ENCODE results near the gene PARD6B. TPM values are rescaled to one million over a fixed set of nuclear protein-coding genes. Genes with fewer than 3 reads are reported as not detected.
"Not testable (repeated sequence)": the region's sequence is repeated elsewhere in the genome, so short reads cannot be mapped to it uniquely, and the experiment has no call there.

PARD6B gene
- total RNA-seq, 1 donor from 2014 or later: 52.2 TPM

DNA sequence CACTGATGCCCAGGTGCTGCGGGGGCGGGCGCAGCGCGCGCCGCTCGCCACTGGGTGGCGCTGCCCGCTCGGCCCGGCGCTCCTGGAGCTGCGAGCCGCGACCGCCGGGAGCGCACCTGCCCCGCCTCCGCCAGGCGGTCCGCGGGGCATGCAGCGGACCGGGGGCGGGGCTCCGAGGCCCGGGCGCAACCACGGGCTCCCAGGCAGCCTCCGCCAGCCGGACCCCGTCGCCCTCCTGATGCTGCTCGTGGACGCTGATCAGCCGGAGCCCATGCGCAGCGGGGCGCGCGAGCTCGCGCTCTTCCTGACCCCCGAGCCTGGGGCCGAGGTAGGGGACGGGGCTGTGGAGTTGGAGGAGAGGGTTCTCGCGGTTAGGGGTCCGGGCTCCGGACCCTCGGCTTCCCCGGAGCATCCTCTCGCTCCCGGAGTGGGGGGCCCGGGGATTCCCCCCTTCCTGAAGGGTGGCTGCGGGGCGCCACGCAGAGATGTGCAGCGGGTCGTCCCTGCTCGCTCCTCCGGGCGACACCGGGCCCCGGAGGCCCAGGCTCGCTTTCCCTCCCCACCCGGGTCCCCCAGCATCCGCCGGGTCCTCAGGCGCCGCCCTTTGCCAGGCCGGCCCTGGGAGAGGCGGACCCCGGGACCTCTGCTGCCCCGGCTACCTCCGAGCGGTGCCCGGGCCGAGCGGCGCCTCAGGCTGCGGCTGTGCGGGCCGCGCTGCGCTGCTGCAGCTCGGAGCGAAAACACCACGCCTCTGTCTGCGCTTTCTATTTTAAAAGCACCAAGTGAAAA is 63.7 kb downstream of the PARD6B start, which contains the start of gene BCAS4:
Gene BCAS4 (plus strand): TSS at position 216 of the 789 bp plus-strand sequence. CDS start 23 bp downstream, at position 239.
- H3K9me3 Mint-ChIP-seq: no peaks in the 10 kb centered on the region
- TF ChIP-seq, protein P1, sequence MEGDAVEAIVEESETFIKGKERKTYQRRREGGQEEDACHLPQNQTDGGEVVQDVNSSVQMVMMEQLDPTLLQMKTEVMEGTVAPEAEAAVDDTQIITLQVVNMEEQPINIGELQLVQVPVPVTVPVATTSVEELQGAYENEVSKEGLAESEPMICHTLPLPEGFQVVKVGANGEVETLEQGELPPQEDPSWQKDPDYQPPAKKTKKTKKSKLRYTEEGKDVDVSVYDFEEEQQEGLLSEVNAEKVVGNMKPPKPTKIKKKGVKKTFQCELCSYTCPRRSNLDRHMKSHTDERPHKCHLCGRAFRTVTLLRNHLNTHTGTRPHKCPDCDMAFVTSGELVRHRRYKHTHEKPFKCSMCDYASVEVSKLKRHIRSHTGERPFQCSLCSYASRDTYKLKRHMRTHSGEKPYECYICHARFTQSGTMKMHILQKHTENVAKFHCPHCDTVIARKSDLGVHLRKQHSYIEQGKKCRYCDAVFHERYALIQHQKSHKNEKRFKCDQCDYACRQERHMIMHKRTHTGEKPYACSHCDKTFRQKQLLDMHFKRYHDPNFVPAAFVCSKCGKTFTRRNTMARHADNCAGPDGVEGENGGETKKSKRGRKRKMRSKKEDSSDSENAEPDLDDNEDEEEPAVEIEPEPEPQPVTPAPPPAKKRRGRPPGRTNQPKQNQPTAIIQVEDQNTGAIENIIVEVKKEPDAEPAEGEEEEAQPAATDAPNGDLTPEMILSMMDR (IDR thresholded peaks at IDR 0.05; ENCODE audit: unreplicated experiment): peak; percentile 81
- peak within 1 kb of the TSS; percentile 92 for H3K27ac Mint-ChIP-seq
- peak; percentile 69 to 87 for DNase-seq (ENCODE audit: low spot score in 2 of 2, unreplicated experiment in 2 of 2)
- peak within 1 kb of the TSS; percentile 79 for H3K4me3 Mint-ChIP-seq
- no peaks in the 10 kb centered on the region for H3K36me3 Mint-ChIP-seq
- H3K4me1 Mint-ChIP-seq: peaks cover 23% of the 10 kb centered on the region
- H3K27me3 Mint-ChIP-seq (ENCODE audit: low read depth): no peaks in the 10 kb centered on the region

DNA sequence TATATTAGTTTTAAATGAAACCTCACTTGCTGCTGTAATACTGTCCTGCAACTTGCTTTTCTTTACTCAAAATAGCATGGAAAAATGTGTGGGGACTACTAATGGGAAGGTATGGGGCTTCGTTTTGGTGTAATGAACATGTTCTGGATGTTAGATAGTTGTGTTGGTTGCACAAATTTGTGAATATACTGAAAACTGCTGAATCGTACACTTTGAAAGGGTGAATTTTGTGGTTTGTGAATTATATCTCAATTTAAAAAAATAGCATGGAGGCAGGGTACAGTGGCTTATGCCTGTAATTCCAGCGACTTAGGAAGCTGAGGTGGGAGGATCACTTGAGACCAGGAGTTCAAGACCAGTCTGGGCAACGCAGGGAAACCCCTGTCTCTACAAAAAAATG is 65.8 kb downstream of the PARD6B start:
- no peak for DNase-seq (ENCODE audit: low spot score in 2 of 2, unreplicated experiment in 2 of 2)
- H3K36me3 Mint-ChIP-seq: no peaks in the 10 kb centered on the region
- peaks cover 12% of the 10 kb centered on the region for H3K4me1 Mint-ChIP-seq
- H3K4me3 Mint-ChIP-seq: no peak overlapping the region
- no peaks in the 10 kb centered on the region for H3K27me3 Mint-ChIP-seq (ENCODE audit: low read depth)
- no peaks in the 10 kb centered on the region for H3K9me3 Mint-ChIP-seq
- no peak overlapping the region for H3K27ac Mint-ChIP-seq
- TF ChIP-seq, protein P1 (IDR thresholded peaks at IDR 0.05; ENCODE audit: unreplicated experiment): no peak

DNA sequence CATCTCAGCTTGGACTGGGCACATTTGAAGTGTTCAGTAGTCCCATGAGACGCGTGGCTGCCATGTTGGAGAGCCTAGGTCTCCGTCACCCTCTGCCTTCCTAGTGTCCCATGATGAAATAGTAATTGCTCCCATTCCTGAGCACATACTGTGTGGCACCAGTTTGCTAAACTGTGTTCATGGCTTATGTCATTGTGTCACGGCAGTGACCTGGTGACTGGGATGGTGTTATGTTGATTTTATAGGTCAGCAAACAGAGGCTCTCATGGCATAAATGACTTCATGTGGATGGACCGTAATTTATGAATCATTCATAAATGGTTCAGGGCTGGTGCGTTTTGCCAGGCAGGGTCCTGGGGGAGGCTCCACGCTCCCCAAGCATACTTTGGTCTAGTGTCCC is 67.3 kb downstream of the PARD6B start:
- Mint-ChIP-seq H3K9me3 (no peaks in the 10 kb centered on the region), H3K27ac (no peak overlapping the region), H3K27me3 (ENCODE audit: low read depth) (no peaks in the 10 kb centered on the region), H3K4me3 (no peak overlapping the region), H3K4me1 (peaks cover 6% of the 10 kb centered on the region), H3K36me3 (no peaks in the 10 kb centered on the region)
- no peak for DNase-seq (ENCODE audit: low spot score in 2 of 2, unreplicated experiment in 2 of 2)
- TF ChIP-seq, protein P1 (IDR thresholded peaks at IDR 0.05; ENCODE audit: unreplicated experiment): no peak

DNA sequence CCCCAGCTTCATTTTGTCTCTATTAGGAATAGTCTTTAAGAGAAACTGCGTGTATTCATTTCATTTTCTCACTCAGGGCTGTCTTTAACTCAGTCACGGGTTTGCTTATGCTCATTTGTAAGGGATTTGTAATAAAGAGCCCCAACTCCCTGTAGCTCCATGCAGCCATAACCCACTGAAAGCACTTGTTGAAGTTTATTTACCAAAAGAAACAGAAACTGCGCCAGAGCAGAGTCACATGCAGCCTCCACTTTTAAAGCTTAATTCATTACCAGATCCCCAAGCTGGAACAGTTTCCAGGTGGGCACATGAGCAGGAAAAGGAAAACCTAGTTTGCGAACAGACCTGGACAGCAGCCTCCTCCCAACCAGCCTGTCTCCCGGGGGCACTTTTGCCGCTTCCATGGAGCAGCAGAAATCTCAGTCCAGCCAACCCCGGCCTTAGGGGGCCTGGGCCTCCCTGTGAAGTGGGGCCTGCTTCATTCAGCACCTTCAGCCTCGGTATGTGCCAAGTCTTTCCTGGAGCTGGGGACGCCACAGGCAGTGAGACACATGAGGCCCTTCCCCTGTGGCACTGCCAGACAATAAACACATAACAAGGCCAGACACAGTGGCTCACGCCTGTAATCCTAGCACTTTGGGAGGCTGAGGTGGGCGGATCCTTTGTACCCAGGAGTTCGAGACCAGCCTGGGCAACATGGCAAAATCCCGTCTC is 68.0 kb downstream of the PARD6B start:
- DNase-seq (ENCODE audit: low spot score in 2 of 2, unreplicated experiment in 2 of 2): no peak
- TF ChIP-seq, protein P1 (IDR thresholded peaks at IDR 0.05; ENCODE audit: unreplicated experiment): no peak
- H3K9me3 Mint-ChIP-seq: no peaks in the 10 kb centered on the region
- H3K4me3 Mint-ChIP-seq: no peak overlapping the region
- H3K27me3 Mint-ChIP-seq (ENCODE audit: low read depth): no peaks in the 10 kb centered on the region
- H3K4me1 Mint-ChIP-seq: peaks cover 6% of the 10 kb centered on the region
- H3K27ac Mint-ChIP-seq: no peak overlapping the region
- no peaks in the 10 kb centered on the region for H3K36me3 Mint-ChIP-seq

DNA sequence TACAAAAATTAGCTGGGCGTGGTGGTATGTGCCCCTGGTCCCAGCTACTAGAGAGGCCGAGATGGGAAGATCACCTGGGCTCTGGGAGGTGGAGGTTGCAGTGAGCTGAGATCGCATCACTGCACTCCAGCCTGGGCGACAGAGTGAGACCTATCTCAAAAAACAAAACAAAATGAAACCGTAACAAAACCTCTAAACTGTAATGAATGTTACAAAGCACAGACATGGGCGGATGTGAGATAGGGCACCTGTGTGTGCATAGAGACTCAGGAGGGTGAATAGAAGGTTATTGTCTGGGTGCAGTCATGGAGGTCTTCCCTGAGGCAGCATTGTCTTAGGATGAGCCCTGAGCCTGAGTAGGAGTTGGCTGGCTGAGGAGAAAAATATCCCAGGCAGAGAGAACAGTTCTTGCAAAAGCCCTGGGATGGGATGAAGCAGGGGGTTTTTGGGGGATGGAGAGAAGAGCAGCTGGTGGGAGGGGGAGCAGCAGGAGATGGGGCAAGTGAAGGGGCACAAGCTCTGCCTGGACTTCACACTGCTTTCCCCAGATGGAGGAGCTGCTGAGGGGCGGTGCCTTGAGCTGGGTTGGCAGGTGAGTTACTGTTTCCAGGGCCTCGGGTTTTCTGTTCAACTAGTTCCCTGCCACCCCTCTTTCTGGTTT is 68.6 kb downstream of the PARD6B start:
- TF ChIP-seq, protein P1 (IDR thresholded peaks at IDR 0.05; ENCODE audit: unreplicated experiment): no peak
- H3K4me1 Mint-ChIP-seq: peaks cover 4% of the 10 kb centered on the region

DNA sequence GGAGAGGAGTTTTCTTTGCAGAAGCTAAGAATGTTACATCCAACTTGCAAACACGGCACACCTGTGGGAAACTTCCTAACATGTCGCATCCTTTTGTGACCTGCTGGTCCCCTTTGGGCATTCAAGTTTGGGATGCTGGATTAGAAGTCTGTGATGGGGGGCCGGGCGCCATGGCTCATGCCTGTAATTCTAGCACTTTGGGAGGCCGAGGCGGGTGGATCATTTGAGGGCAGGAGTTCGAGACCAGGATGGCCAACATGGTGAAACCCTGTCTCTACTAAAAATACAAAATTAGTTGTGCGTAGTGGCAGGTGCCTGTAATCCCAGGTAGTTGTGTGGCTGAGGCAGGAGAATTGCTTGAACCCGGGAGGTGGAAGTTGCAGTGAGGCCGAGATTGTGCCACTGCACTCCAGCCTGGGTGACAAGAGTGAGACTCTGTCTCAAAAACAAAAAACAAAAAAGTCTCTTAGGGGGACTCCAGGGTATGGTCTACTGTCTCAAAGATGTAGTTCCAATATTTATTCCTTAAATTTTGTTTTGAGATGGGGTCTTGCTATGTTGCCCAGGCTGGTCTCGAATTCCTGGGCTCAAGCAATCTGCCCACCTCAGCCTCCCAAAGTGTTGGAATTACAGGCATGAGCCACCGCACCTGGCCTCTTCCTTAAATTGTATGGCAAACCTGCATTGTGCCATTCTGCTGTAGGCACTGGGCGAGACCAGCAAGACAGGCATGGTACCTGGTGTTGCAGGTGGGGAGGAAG is 69.8 kb downstream of the PARD6B start:
- not testable (repeated sequence) for H3K36me3 Mint-ChIP-seq; H3K4me1 Mint-ChIP-seq; H3K9me3 Mint-ChIP-seq; H3K27ac Mint-ChIP-seq; H3K4me3 Mint-ChIP-seq; DNase-seq (ENCODE audit: low spot score in 2 of 2, unreplicated experiment in 2 of 2); H3K27me3 Mint-ChIP-seq (ENCODE audit: low read depth)

More for the DNA sequence above, 68.6 kb downstream of the PARD6B start:
- no peaks in the 10 kb centered on the region for H3K9me3 Mint-ChIP-seq
- H3K27ac Mint-ChIP-seq: no peak overlapping the region
- no peak overlapping the region for H3K4me3 Mint-ChIP-seq
- H3K36me3 Mint-ChIP-seq: no peaks in the 10 kb centered on the region
- no peaks in the 10 kb centered on the region for H3K27me3 Mint-ChIP-seq (ENCODE audit: low read depth)
- DNase-seq (ENCODE audit: low spot score in 2 of 2, unreplicated experiment in 2 of 2): no peak
